HG03103 (cell line): Measurements from ENCODE around the gene DPH7.
A peak's percentile ranks its signal among the peaks of the same experiment; 100 is the strongest.
"Not testable (repeated sequence)": the region's sequence is repeated elsewhere in the genome, so short reads cannot be mapped to it uniquely, and the experiment has no call there.

Experiments used
- ATAC-seq: cut with Tn5 transposase; IDR thresholded peaks from one replicate; pipeline ENCODE4 v1.9.1; 2021; ENCODE audit warnings: low read depth; ENCODE audit not compliant: unreplicated experiment

The DPH7 gene

DNA sequence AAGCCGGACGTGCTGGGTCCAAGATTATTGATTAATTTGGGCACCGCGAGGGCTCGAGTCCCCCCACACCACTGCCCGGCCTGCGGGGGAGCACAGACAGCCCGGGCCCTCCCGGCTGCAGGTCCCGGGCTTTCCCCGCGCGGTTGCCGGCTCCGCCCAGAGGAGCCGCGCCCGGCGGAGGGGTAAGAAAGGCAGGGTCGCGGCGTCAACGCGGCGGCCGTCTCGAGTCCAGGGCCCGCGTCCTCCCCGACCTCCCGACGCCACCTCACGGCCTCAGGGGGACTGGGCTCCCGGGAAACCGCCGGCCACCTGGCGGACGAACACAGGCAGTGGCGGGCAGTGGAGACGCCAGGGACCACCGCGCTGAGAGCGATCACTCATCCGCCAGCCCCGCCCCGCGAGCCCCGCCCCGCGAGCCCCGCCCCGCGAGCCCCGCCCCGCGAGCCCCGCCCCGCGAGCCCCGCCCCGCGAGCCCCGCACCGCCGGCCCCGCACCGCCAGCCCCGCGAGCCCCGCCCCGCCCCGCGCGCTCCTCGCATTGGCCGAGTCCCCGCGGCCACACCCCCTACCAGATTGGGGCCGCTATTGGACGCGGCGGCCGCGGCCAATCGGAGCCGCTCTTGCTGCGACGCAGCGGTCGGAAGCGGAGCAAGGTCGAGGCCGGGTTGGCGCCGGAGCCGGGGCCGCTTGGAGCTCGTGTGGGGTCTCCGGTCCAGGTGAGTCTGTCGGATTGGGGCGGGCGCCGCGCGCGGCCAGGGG, 27.3 kb downstream of the DPH7 start, which contains the start of gene MRPL41:
Gene MRPL41 (plus strand): TSS at position 616 of the 758 bp plus-strand sequence. CDS start 203 bp downstream, outside the sequence.
- ATAC-seq: peak; percentile 70

DNA sequence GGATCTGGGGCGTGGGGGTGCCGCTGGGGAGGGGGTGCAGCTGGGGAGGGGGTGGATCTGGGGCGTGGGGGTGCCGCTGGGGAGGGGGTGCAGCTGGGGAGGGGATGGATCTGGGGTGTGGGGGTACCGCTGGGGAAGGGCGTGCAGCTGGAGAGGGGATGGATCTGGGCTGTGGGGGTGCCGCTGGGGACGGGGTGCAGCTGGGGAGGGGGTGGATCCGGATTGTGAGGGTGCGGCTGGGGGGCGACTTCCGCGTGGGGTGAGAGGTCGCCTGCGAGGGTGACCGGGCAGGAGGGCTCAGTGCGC, 27.8 kb downstream of the DPH7 start:
- ATAC-seq: not testable (repeated sequence)

DNA sequence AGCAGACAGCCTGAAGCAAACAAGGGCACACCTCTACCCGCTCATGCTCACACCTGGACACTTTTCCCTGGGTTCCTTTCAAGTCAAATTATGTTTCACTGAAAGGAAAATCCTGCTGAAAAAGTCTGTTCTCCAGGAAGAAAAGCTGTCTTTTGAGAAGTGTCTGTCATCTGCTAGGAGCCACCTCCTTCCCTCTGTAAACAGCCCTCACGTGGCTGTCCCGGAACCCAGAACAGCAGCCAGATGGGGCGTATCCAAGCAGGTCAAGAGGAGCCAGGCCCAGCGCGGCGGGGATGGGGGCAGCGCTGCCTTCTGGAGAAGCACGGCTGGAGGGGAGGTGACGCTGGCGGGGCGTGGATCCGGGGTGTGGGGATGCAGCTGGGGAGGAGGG, 28.5 kb downstream of the DPH7 start, which contains the start of gene PNPLA7:
Gene PNPLA7 (minus strand): TSS at position 172 of the 391 bp plus-strand sequence. CDS start 205 bp downstream, outside the sequence.
- ATAC-seq: no peak

DNA sequence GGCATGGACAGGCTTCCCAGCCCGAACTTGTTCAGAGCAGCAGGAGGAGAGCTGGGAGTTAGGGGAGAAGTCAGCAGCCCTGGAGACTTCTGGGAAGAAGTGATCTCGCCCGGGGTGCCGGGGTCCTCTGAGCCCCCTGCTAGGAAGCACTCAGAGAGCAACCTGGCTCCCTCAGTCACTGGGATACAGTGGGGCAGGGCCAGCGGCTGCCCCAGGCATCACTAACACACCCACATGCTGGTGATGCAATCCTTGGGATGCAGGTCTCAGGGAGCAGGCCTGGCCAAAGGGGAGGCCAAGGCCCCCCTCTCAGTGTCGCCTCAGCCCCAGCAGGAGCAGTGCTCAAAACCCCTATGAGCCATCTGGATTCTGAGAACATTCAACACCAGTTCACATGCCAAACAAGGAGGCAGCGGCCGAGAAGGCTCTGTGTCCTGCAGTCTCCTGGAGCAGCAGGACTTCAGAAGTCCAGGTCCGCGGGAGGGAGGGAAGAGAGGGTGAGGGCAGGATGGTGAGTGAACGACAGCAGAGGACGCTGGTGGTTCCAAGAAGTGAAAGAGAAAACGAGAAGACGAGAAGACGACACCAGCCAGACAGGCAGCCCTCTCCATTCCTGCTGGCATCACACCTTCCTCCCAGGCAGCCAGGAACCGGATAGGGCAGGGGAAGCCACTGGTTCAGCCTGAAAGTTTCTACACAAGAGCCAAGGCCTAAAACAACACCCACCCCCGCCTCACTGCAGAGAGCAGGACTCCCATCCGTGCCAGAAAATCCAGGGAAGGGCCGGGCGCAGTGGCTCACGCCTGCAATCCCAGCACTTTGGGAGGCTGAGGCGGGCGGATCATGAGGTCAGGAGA, 30.8 kb downstream of the DPH7 start:
- ATAC-seq: no peak

DNA sequence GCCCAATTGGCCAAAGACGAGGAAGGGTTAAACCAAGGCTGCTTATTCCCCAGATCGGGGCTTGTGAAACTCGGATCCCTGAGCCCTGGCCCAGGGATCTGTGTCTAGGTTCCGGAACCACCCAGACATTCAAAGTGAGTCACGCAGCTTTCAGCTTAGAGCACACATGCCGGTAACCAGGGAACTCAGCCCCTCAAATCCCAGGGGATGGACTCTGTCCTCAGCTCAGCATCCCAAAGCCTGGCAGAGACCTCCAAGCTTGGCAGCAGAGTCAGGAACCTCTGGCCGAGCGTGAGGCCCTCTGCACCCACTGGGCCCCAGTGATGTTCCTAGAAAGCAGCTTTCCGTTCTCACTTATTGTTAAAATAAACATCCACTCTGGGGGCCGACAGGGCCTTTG, 33.6 kb downstream of the DPH7 start:
- no peak for ATAC-seq

DNA sequence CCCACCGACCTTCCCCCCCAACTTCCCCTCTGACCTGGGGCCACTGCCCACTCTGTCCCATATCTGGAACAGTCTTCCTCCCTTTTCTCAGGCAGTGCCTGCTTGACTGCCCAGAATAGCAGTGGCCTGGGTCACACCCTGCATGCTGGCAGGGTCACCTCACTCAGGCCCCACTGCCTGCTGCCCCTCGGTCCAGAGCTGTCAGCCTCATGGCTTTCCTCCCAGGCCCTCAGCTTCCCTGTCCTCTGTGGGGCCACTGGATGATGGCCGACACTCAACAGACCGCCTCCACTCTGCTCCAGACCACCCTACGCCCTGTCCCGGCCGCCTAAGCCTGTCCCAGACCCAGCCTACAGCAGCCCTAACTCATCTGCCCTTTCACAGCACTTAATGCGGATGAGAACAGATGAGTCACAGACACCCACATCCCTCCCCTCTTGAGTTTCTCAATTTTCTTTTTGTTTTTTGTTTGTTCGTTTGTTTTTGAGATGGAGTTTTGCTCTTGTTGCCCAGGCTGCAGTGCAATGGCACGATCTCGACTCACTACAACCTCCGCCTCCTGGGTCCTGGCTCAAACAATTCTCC, 34.5 kb downstream of the DPH7 start:
- no peak for ATAC-seq

DNA sequence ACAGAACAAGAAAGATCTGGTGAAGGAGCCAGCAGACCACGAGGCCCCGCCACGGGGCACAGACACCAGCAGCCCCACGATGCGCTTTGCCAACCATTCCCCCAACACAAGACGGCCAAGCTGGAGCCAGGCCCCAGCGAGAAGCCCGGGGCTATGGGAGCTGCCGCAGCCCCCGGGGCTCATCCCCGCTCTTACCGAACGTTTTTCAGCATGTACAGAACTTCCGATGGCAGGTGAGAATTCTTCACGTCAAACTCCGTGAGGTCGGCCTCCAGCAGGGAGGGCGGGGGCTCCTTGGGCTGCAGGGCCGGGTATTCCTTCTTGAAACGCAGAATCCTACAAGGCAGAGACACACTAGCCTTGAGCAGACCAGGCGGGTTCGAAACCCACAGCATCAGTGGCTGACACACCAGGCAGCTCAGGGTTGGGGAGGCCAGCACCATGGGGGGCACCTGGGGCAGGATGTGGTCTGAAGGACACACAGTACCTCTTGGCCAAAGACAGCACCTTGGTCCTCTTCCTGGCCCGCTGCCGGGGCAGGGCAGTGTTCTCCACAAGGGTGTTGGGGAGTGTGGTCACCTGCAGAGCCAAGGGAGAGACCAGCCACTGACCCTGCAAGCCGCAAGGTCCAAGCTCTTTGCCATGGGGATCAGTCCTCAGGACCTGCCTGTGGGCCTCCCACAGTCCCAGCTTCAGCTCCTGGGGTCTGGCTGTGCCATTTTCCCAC, 35.3 kb downstream of the DPH7 start:
- ATAC-seq: no peak

DNA sequence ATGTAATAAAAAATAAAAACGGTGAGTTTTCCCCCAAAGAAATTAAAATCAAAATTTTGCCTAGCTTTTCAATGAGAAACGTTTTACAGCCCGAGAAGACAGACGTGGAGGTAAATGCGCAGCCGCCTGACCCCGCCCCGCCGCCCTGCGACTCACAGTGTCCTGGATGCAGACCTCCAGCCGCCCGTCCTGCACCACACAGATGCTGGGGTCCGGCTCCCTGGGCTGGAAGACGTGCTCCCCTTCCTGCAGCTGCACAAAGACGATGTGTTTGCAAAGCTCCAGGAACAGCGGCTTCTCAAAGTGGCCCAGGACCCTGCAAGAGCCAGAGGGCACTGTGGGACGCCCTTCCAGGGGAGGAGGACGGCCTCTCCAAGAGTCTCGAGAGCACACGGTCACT, 36.2 kb downstream of the DPH7 start:
- no peak for ATAC-seq

DNA sequence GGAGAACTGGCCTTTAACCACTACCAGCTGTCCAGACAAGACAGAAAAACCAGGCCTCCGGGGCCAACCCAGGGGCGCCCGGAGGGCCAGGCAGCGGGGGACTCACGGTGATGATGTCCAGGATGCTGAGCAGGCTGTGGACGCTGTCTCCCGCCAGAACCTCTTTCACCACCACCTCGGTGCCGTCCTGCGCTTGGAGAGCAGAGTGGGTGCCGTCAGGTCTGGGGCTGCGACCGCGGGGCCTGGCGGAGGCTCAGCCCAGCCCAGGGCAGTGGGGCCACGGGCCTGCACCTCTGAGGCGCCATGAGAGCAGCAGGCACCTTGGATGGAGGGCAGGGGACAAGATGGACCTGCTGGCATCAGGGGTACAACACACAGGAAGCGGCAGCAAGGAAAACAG, 38.2 kb downstream of the DPH7 start:
- no peak for ATAC-seq

DNA sequence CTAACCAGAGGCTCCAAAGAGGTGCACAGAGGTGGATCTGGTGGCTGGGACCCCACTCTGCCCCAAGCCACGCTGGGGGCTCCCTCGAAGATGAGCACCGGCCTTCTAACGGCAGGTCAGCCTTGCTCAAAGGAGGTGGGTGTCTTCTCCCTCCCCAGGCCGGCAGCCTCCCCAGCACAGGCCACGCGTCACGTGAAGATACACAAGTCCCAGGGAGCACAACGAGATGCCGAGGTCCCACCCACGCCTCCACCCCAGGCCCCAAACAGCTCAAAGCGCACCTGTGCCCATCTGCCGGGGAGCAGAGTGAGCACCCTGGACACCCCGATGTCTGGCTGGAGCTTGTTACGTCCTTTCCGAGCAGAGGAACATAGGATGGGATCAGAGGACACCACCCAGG, 40.7 kb downstream of the DPH7 start:
- no peak for ATAC-seq

GRCh38 chr9:137536594-137537131, 42.1 kb downstream of the DPH7 start:
- ATAC-seq: not testable (repeated sequence)

- no peak for ATAC-seq
These were observed 43.7 kb downstream of the DPH7 start for GRCh38 chr9:137535120-137535428.

GRCh38 chr9:137534256-137535119, 44.2 kb downstream of the DPH7 start:
- no peak for ATAC-seq

GRCh38 chr9:137532891-137533468, 45.7 kb downstream of the DPH7 start:
- not testable (repeated sequence) for ATAC-seq

DNA sequence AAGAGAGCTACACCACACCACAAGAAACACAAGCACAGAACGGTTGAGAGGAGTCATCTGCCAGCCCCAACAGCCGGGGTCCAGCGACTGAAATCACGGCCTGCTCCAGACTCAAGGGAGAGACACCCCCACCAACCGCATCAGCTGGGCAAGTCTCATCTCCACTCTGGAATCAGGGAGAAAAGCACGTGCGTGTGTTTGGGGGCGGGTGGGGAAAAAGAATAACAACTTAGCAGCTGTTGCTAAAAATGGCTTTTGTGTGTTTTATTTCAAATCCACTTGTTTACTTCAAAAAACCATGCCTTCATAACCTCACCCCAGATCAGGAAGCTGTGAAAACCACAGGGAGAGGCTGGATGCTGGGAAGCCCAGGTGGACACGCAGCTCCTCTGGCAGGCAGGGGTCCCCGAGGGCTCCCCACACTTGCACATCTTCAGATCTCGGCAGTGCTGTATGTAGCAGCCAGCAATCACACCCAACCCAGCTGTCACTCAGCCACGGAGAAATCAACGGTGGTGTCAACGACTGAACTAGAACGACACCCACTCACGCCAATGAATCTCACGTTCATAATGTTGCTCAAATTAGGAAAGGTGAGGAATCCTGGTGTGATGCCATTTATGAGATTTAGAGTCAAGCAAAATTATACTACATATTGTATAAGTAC, 47.5 kb downstream of the DPH7 start:
- ATAC-seq: no peak

GRCh38 chr9:137530331-137530730, 48.4 kb downstream of the DPH7 start:
- no peak for ATAC-seq

DNA sequence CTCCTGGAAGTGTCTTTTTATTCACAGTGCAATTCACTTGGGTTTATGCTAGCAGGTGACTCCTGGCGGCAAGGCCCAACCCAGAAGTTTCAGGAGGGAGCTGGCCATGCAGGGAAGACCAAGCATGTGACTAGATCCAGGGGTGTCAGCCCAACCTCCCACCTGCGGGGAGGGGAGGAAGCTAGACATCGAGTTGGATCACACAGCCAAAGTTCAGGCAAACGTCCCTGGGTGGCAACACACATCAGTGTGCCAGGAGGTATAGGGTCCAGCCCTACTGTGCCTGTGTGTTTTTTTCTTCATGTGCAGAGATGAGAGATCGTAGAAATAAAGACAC, 53.8 kb downstream of the DPH7 start:
- ATAC-seq: no peak

DNA sequence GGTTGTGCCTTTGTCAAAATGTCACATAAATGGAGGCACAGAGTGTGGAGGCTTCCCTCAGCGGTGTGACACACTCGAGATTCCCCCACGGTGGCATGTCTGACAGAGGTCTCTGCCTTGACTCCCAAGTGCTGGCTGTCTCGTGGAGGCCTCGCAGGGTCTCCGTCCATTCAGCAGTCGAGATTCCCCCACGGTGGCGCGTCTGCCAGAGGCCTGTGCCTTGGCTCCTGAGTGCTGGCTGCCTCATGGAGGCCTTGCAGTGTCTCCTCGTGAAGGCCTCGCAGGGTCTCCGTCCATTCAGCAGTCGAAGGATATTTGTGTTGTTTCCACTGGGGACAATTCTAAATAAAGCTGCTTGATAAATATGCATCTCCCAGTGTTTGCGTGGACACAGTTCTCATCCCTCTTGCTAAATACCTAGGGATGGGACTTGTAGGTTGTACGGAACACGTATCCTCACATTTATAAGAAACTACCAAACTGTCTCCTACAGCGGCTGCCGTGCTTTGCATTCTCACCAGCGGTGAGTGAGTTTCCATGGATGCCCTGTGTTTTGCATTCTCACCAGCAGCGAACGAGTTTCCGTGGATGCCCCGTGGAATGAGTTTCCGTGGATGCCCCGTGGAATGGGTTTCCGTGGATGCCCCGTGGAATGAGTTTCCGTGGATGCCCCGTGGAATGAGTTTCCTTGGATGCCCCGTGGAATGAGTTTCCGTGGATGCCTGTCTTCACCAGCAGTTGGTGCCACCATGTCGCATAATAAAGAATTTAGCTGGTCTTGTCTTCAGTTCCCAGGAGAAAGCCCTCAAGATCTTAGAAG, 54.4 kb downstream of the DPH7 start:
- no peak for ATAC-seq
